Suppressor macrophage treated with lipopolysaccharide for 1 hour (primary cell): ENCODE data around the gene WRAP53.

Experiments used
- DNase-seq, 3 donors: peaks; one replicate each; pipeline ENCODE4 v3.0.0-alpha.2; 2020 to 2022

The WRAP53 gene

GRCh38 chr17:7745748-7746470 is 57.6 kb downstream of the WRAP53 start:
- peak; percentile 73 to 81 (median 77) for DNase-seq

GRCh38 chr17:7747635-7748071 is 59.4 kb downstream of the WRAP53 start:
- no peak for DNase-seq

DNA sequence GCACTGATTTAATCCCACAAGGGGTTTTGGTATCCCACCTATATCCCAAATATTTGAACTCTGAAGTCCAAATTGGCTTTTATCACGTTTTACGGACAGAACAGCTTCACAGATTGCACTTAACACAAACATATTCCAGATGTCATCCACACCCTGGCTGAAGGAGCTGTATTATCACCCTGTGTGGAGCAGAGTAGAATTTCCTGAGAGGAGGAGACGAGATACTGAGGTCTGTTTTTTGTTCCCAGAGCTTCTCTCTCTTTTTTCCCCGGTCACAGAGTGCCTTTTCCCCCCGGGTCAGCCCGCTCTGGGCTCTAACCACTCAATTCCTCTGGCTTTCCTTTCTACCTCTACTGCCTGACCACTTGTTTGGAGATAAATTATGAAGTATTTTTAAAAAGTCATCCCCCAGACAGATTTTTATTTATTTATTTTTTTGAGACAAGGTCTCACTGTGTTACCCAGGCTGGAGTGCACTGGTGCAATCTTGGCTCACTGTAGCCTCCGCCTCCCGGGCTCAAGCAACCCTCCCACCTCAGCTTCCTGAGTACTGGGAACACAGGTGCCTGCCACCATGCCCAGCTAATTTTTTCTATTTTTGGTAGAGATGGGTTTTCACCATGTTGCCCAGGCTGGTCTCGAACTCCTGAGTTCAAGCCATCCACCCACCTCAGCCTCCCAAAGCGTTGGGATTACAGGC is 59.9 kb downstream of the WRAP53 start:
- no peak for DNase-seq

DNA sequence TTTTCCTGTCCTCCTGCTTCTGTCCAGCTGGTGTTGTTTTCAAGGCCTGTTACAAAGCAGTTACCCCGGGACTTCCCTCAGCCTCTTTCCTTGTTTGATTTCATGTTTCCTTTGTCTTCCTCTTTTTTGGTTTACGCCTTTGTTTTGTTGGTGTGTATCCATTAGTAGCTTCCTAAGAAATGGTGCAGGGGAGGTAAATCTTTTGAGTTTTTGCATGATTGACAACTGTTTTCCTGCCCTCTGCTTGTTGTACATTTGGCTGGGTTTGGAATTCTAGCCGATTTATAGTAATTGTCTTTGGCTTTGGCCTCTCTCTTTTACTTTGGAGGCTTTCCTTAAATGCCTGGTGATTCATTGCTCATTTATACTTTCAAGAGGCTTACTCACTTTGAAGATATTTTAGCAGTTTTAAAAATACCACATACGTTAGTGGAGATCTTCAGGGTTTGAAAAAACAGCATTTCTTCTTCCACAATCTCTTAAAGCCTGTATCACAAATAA is 62.1 kb downstream of the WRAP53 start:
- DNase-seq = peak in 2 of 3 donors; percentile 7 to 12
